ENCODE data around the gene RNF115.
"Not testable (repeated sequence)": the region's sequence is repeated elsewhere in the genome, so short reads cannot be mapped to it uniquely, and the experiment has no call there.

GRCh38 chr1:145764231-145764940, 59.5 kb downstream of the RNF115 start:
- not testable (repeated sequence) for TF ChIP-seq SRF (IDR thresholded peaks at IDR 0.05; ENCODE audit: low read depth); POLR2A (IDR thresholded peaks at IDR 0.05; ENCODE audit: borderline replicate concordance, extremely low read depth, insufficient read depth, insufficient read length); SP1 (IDR thresholded peaks at IDR 0.05; ENCODE audit: low read depth)

All from HCT116 (cell line).